K562 (cell line): Measurements from ENCODE around the gene KHNYN. TPM values are rescaled to one million over a fixed set of nuclear protein-coding genes. Genes with fewer than 3 reads are reported as not detected.

Source experiments
- ATAC-seq: fragments of 200-7000 bp; cut with Tn5 transposase; 3 replicates; pipeline ENCODE4 v1.9.1; 2020; ENCODE audit warnings: moderate library complexity
- BruUV-seq: library from RNA; stranded (reverse); fragments of 400-500 nt; replicated peaks from 2 replicates; lab custom pipeline; 2021; lab: Mats Ljungman, UMichigan
- CTCF ChIA-PET: fragments of 300-600 bp; formaldehyde crosslinking; extraction: SDS; loops from one replicate; lab custom pipeline; 2021; ENCODE audit warnings: low intra/inter-chr PET ratio; lab: Yijun Ruan, JAX
- POLR2A ChIA-PET: fragments of 300-600, 350-650 bp; sonication (Branson Sonifier 250); formaldehyde crosslinking; extraction: SDS; loops from one replicate; lab custom pipeline; 2021; ENCODE audit warnings: antibody characterized with exemption, inconsistent platforms; lab: Yijun Ruan, JAX
- DNase-seq, 4 experiments: peaks; one replicate each; pipeline versions ENCODE4 v3.0.0 to v3.0.0-alpha.2; 2011 to 2018; ENCODE audit warnings: low spot score in 3 of 4, mixed read lengths in 3 of 4; ENCODE audit errors: extremely low read depth in 1 of 4
- FAIRE-seq: peaks from 2 replicates; lab custom pipeline; 2011; peaks lifted over from hg19 to GRCh38; lab: Jason Lieb, UNC
- H2AFZ ChIP-seq: 2 replicates; pipeline ENCODE4 v1.6.0; 2011; ENCODE audit warnings: low read depth, low read length, control low read depth, inconsistent platforms
- H3K27ac ChIP-seq: fragments of 200-600 bp; 3 replicates; pipeline ENCODE4 v1.8.0; 2011; ENCODE audit warnings: low read depth, mild to moderate bottlenecking, control low read depth, inconsistent platforms, low read length, moderate library complexity, mixed read lengths; ENCODE audit errors: extremely low read depth
- H3K27me3 ChIP-seq, 2 experiments: fragments of 300-600 bp in 1 of 2; 2 replicates in 1 of 2; 3 replicates in 1 of 2; pipeline versions ENCODE4 v1.6.0 to v1.8.0; 2011; ENCODE audit warnings: inconsistent platforms in 2 of 2, low read length in 2 of 2, mild to moderate bottlenecking in 1 of 2, mixed read lengths in 1 of 2, moderate library complexity in 1 of 2; ENCODE audit not compliant: control insufficient read depth in 2 of 2, insufficient read depth in 2 of 2
- H3K36me3 ChIP-seq: fragments of 300-600 bp; 3 replicates; pipeline ENCODE4 v1.8.0; 2011; ENCODE audit warnings: mild to moderate bottlenecking, low read length, inconsistent platforms; ENCODE audit not compliant: control insufficient read depth, insufficient read depth
- H3K4me1 ChIP-seq, 2 experiments: fragments of 200-600 bp in 1 of 2; replicated peaks in 1 of 2; 2 replicates in 1 of 2; 3 replicates in 1 of 2; pipeline versions ENCODE4 v1.5.1 to v1.8.0; 2011; ENCODE audit warnings: inconsistent platforms in 2 of 2, low read length in 2 of 2, mild to moderate bottlenecking in 1 of 2, mixed read lengths in 1 of 2, moderate library complexity in 1 of 2; ENCODE audit not compliant: control insufficient read depth in 2 of 2, insufficient read depth in 2 of 2
- H3K4me2 ChIP-seq: 2 replicates; pipeline ENCODE4 v1.6.1; 2011; ENCODE audit warnings: low read length, control low read depth, inconsistent platforms, mixed read lengths; ENCODE audit not compliant: insufficient read depth
- H3K4me3 ChIP-seq: fragments of 200-600 bp; sonication (generic), shearing (Covaris generic); 2 replicates; pipeline ENCODE4 v1.5.1; 2016; ENCODE audit warnings: control low read depth, inconsistent platforms
- H3K79me2 ChIP-seq: fragments of 200-600 bp; 3 replicates; pipeline ENCODE4 v1.8.0; 2011; ENCODE audit warnings: low read length, inconsistent platforms; ENCODE audit not compliant: control insufficient read depth, insufficient read depth
- H3K9ac ChIP-seq, 2 experiments: 2 replicates each; pipeline versions ENCODE4 v1.6.0 to v1.6.1; 2011; ENCODE audit warnings: low read depth in 2 of 2, low read length in 2 of 2, control low read depth in 1 of 2, inconsistent platforms in 1 of 2, mild to moderate bottlenecking in 1 of 2, mixed read lengths in 1 of 2; ENCODE audit not compliant: insufficient read depth in 1 of 2
- H3K9me1 ChIP-seq: one replicate; pipeline ENCODE4 v1.6.0; 2011; ENCODE audit warnings: inconsistent platforms, mild to moderate bottlenecking, low read length, moderate library complexity; ENCODE audit not compliant: control insufficient read depth, insufficient read depth
- H3K9me3 ChIP-seq: replicated peaks from 2 replicates; pipeline ENCODE4 v1.5.1; 2011; ENCODE audit warnings: low read depth, low read length, inconsistent platforms; ENCODE audit not compliant: control insufficient read depth, insufficient read depth
- H4K20me1 ChIP-seq: replicated peaks from 2 replicates; pipeline ENCODE4 v1.6.1; 2011; ENCODE audit warnings: low read length, inconsistent platforms, mixed read lengths; ENCODE audit not compliant: control insufficient read depth, insufficient read depth
- BACH1 ChIP-seq: fragments of 200-800 bp; sonication (Bioruptor generic); IDR thresholded peaks from 2 replicates; pipeline ENCODE4 v1.6.1; 2016; ENCODE audit warnings: missing genetic modification characterization, missing compliant biosample characterization
- CREB1 ChIP-seq, 2 experiments: sonication (generic) in 1 of 2; formaldehyde crosslinking in 1 of 2; IDR thresholded peaks; 2 replicates each; pipeline versions ENCODE4 v1.6.1 to v1.8.0; 2012 to 2022; ENCODE audit warnings: inconsistent platforms in 1 of 2, mild to moderate bottlenecking in 1 of 2, missing genetic modification reagents in 1 of 2, moderate library complexity in 1 of 2
- FOXO4 ChIP-seq: fragments of 450-650 bp; formaldehyde crosslinking; IDR thresholded peaks from 2 replicates; pipeline ENCODE4 v1.4.0; 2020; ENCODE audit warnings: mild to moderate bottlenecking, moderate library complexity
- PKNOX1 ChIP-seq: fragments of 450-650 bp; IDR thresholded peaks from 2 replicates; pipeline ENCODE4 v1.6.1; 2016
- TSHZ1 ChIP-seq: fragments of 250-450 bp; sonication (Bioruptor Pico); IDR thresholded peaks from 2 replicates; pipeline ENCODE4 v1.4.0; 2020; ENCODE audit warnings: mild to moderate bottlenecking, moderate library complexity
- ZFX ChIP-seq: sonication (generic); formaldehyde crosslinking; IDR thresholded peaks from 2 replicates; pipeline ENCODE4 v1.8.0; 2022; ENCODE audit warnings: mild to moderate bottlenecking, missing genetic modification reagents, moderate library complexity
- WGBS: fragments of 100-300 bp; shearing (Covaris generic); methylation state at CpG from one replicate; pipeline ENCODE4 v1.1.6; 2016; ENCODE audit warnings: low coverage, mixed read lengths; ENCODE audit not compliant: insufficient coverage; ENCODE audit errors: missing lambda C conversion rate; 5-methylcytosine and 5-hydroxymethylcytosine counted together
- in situ Hi-C: fragments of 300-500 bp; cut with MboI; formaldehyde crosslinking; loops from 4 replicates; pipeline ENCODE4 v1.15.0; 2018; ENCODE audit warnings: inconsistent platforms, mixed read lengths
- intact Hi-C: fragments of 100-400 bp; cut with micrococcal nuclease; formaldehyde crosslinking; loops from 2 replicates; pipeline ENCODE4 v1.14.2; 2022
- polyA plus RNA-seq, 8 experiments: library from polyadenylated mRNA; depleted of rRNA in 4 of 8; stranded (reverse) in 5 of 8; unstranded in 3 of 8; fragments of >200 nt; fragmentation: Nextera tagmentation in 2 of 8; fragmentation: Illumina TruSeq in 1 of 8; extraction: Ambion mirVana in 2 of 8; extraction: Trizol in 1 of 8; gene quantifications; 2 replicates each; pipeline versions ENCODE4 v1.2.1 to v1.2.3, GENCODE V29; 2011 to 2014; ENCODE audit warnings: inconsistent platforms in 1 of 8, missing spikeins in 1 of 8
- total RNA-seq, 7 experiments: library from RNA; depleted of rRNA in 6 of 7; stranded (reverse); fragments of >200 nt in 6 of 7; fragmentation: Illumina TruSeq in 2 of 7; extraction: Trizol in 2 of 7; gene quantifications; 2 replicates each; pipeline versions ENCODE4 v1.2.1 to v1.2.3, GENCODE V29; 2011 to 2021; ENCODE audit warnings: low replicate concordance in 1 of 7

Gene KHNYN
- total and polyA plus RNA-seq, 9 of the 15 experiments (the other 6 are each of a cell fraction or from before 2014, with no cell fraction given): 0.76 to 26.0 (median 14.1) TPM

GRCh38 chr14:24382064-24382371, 47.7 kb upstream of the KHNYN start (continued):
- no peak for TF ChIP-seq TSHZ1

GRCh38 chr14:24384169-24384568, 45.6 kb upstream of the KHNYN start:
- in situ Hi-C loops: no loop called here
- peaks cover 0 to 8% of the 10 kb centered on the region in 2 experiments; a peak in 1 of 5 replicates for H3K4me1 ChIP-seq
- FAIRE-seq (no peak), ATAC-seq (no peak), DNase-seq (no peak)
- no peak overlapping the region for H3K4me2 ChIP-seq
- H3K36me3 ChIP-seq: no peaks in the 10 kb centered on the region
- no TSS peak for BruUV-seq
- 43% methylated on average over 3 of the region's 4 CpGs for WGBS
- H3K9ac ChIP-seq: no peak overlapping the region
- no peak overlapping the region for H3K27ac ChIP-seq
- no peaks in the 10 kb centered on the region for H4K20me1 ChIP-seq
- no peaks in the 10 kb centered on the region for H3K27me3 ChIP-seq
- ChIA-PET CTCF (no interaction called here), POLR2A (no interaction called here)
- no peaks in the 10 kb centered on the region for H3K9me3 ChIP-seq
- H3K4me3 ChIP-seq: no peak overlapping the region
- TF ChIP-seq PKNOX1 (peak; percentile 61), BACH1 (tag) (no peak), ZFX (CRISPR knock-in tag) (no peak), FOXO4 (CRISPR knock-in tag) (no peak), CREB1 (IDR thresholded peaks at IDR 0.05) (no peak), CREB1 (CRISPR knock-in tag; IDR thresholded peaks at IDR 0.05) (no peak)
- no peaks in the 10 kb centered on the region for H3K9me1 ChIP-seq
- H3K79me2 ChIP-seq: no peaks in the 10 kb centered on the region
- no peak overlapping the region for H2AFZ ChIP-seq
- intact Hi-C loops: no loop called here
